Thyroid gland (tissue), 4 donors: ENCODE results near the gene TMEM31. TPM values are rescaled to one million over a fixed set of nuclear protein-coding genes. Genes with fewer than 3 reads are reported as not detected.

Experiments
- DNase-seq, 2 donors: peaks; one replicate each; pipeline ENCODE4 v3.0.0-alpha.2; 2019
- H3K27ac ChIP-seq, 3 donors: fragments of 200-600 bp; sonication (generic); 1 replicate in 2 of 3; 2 replicates in 1 of 3; pipeline ENCODE4 v1.5.1; 2016 to 2019; ENCODE audit warnings: mild to moderate bottlenecking in 1 of 3, moderate library complexity in 1 of 3
- H3K27me3 ChIP-seq: fragments of 200-600 bp; sonication (generic); one replicate; pipeline ENCODE4 v1.5.1; 2019
- H3K36me3 ChIP-seq, 2 donors: fragments of 200-600 bp; sonication (generic); one replicate each; pipeline ENCODE4 v1.5.1; 2016 to 2019
- H3K4me1 ChIP-seq, 2 donors: fragments of 200-600 bp; sonication (generic); one replicate each; pipeline ENCODE4 v1.5.1; 2017 to 2019
- H3K4me3 ChIP-seq, 3 donors: fragments of 200-600 bp; sonication (generic); replicated peaks in 1 of 3; 1 replicate in 2 of 3; 2 replicates in 1 of 3; pipeline ENCODE4 v1.5.1; 2016; ENCODE audit warnings: mild to moderate bottlenecking in 1 of 3
- H3K9me3 ChIP-seq: fragments of 200-600 bp; sonication (generic); one replicate; pipeline ENCODE4 v1.5.1; 2017
- CTCF ChIP-seq, 6 experiments: fragments of 200-600 bp in 3 of 6; fragments of 450-650 bp in 3 of 6; sonication (generic) in 3 of 6; IDR thresholded peaks; one replicate each; pipeline ENCODE4 v1.5.1; 2016 to 2019; ENCODE audit warnings: antibody characterized with exemption in 6 of 6, mild to moderate bottlenecking in 2 of 6, inconsistent platforms in 1 of 6, moderate library complexity in 1 of 6
- POLR2A ChIP-seq, 2 donors: fragments of 450-650 bp; IDR thresholded peaks; one replicate each; pipeline ENCODE4 v1.6.1; 2017; ENCODE audit warnings: antibody characterized with exemption in 2 of 2, mild to moderate bottlenecking in 2 of 2, moderate library complexity in 1 of 2
- WGBS, 2 donors: methylation state at CpG; one replicate each; pipeline ENCODE4 v1.1.5; 2017; 5-methylcytosine and 5-hydroxymethylcytosine counted together
- intact Hi-C: fragments of 100-400 bp; cut with DNase I; formaldehyde crosslinking; loops from one replicate; pipeline ENCODE4 v1.15.1; 2023
- total RNA-seq, 4 donors: library from RNA; depleted of rRNA; stranded (reverse); fragments of >200 nt; gene quantifications; one replicate each; pipeline ENCODE4 v1.2.3, GENCODE V29; 2016

Gene TMEM31
- total RNA-seq, 4 donors from 2014 or later: not detected

GRCh38 chrX:103730147-103730795 lies 19.6 kb downstream of the TMEM31 start:
- Histone ChIP-seq H3K36me3 (no peaks in the 10 kb centered on the region), H3K4me1 (no peaks in the 10 kb centered on the region), H3K27me3 (no peaks in the 10 kb centered on the region), H3K4me3 (no peak overlapping the region), H3K9me3 (no peaks in the 10 kb centered on the region), H3K27ac (no peak overlapping the region)
- no peak for TF ChIP-seq POLR2A (IDR thresholded peaks at IDR 0.05)
- no peak for TF ChIP-seq CTCF (IDR thresholded peaks at IDR 0.05)
- 70 to 79% methylated on average over 3 of the region's 3 CpGs for whole genome bisulfite sequencing, 2 donors
- intact Hi-C loops: no loop called here
- DNase-seq: no peak

DNA sequence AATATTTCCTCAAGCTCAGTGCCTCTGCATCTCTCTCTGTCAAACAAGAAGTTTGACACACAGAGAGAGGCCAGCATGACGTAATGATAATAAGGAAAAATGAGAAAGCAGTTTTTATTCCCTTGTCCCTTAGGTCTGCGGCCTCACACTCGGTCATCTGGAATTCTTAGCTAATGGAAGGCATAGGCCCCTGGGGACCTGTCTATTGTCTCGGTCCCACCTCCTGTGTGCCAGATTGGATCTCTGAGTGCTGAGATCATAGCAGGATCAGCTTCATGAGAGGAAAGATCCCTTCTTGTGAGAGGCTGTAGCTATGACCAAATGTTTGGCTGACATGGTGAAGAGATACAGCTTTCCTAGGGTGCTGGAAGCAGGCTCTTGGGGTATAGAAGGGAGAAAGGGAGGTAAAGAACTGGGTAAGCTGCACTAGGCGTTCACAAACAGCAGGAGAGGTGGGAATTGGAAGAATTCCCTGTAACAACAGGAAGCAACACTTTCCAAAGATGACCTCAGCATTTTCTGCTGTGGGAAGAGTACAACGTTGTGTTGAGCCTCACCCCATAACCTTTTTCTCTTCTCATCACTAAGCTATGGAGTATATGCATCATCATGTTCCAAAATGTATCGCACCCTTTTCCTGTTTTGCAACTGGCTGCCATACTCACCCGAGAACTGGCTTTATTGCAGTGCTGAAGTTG lies 20.2 kb downstream of the TMEM31 start:
- WGBS, 2 donors: 45 to 70% methylated on average over 8 of the region's 8 CpGs
- Histone ChIP-seq H3K27ac (no peak overlapping the region), H3K9me3 (no peaks in the 10 kb centered on the region), H3K27me3 (no peaks in the 10 kb centered on the region), H3K36me3 (no peaks in the 10 kb centered on the region), H3K4me1 (no peaks in the 10 kb centered on the region), H3K4me3 (no peak overlapping the region)
- DNase-seq: no peak
- TF ChIP-seq POLR2A (IDR thresholded peaks at IDR 0.05) (no peak), CTCF (IDR thresholded peaks at IDR 0.05) (no peak)
- intact Hi-C loops: no loop called here

- WGBS, 2 donors: 92 to 100% methylated on average over 1 of the region's 1 CpG
These were observed 22.3 kb downstream of the TMEM31 start for GRCh38 chrX:103733017-103733416.

DNA sequence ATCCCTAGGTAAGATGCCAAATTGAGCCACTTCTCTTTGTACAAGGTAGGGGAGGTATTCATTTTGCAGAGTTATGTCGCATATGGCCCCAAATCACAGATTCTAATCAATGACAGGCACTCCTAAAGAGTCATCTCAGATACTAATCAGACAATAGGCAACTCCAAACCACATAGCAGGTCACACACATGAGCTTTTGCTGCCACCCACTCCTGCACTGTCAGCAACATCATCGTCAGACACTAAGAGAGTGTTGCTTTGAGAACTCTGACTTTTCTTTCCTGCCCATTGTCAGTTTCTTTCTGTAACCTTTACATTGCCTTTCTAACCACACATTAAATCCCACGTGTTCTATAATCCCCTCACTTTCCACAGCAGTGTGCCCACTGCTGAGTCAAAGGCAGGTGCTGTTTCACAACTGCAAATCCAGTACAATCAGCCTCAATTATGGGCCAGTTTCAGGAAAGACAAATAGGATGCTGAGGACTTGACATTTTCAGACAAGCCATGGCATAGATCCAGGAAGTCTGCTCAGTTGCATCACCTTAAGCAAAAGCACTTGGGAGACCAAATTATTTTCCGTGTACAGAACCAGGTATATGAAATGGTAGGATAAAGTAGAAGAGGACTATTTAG lies 23.5 kb downstream of the TMEM31 start:
- no peak for DNase-seq
- Histone ChIP-seq H3K4me1 (no peaks in the 10 kb centered on the region), H3K9me3 (no peaks in the 10 kb centered on the region), H3K4me3 (no peak overlapping the region), H3K36me3 (no peaks in the 10 kb centered on the region), H3K27ac (no peak overlapping the region), H3K27me3 (no peaks in the 10 kb centered on the region)
- WGBS, 2 donors: 53 to 65% methylated on average over 4 of the region's 4 CpGs
- no peak for TF ChIP-seq POLR2A (IDR thresholded peaks at IDR 0.05)
- no peak for TF ChIP-seq CTCF (IDR thresholded peaks at IDR 0.05)
- intact Hi-C loops: no loop called here

More at GRCh38 chrX:103733017-103733416, 22.3 kb downstream of the TMEM31 start:
- Histone ChIP-seq H3K27ac (no peak overlapping the region), H3K4me3 (no peak overlapping the region), H3K4me1 (no peaks in the 10 kb centered on the region), H3K9me3 (no peaks in the 10 kb centered on the region), H3K27me3 (no peaks in the 10 kb centered on the region), H3K36me3 (no peaks in the 10 kb centered on the region)
- TF ChIP-seq CTCF (IDR thresholded peaks at IDR 0.05): no peak
- DNase-seq: no peak
- intact Hi-C loops: no loop called here

GRCh38 chrX:103737696-103738095 lies 27.0 kb downstream of the TMEM31 start:
- H3K27me3 ChIP-seq: no peaks in the 10 kb centered on the region

More at GRCh38 chrX:103737696-103738095, 27.0 kb downstream of the TMEM31 start:
- H3K4me3 ChIP-seq: no peak overlapping the region
- DNase-seq: no peak
- H3K4me1 ChIP-seq: no peaks in the 10 kb centered on the region
- no peaks in the 10 kb centered on the region for H3K36me3 ChIP-seq
- TF ChIP-seq POLR2A (IDR thresholded peaks at IDR 0.05) (no peak), CTCF (IDR thresholded peaks at IDR 0.05) (no peak)
- intact Hi-C loops: no loop called here
- H3K9me3 ChIP-seq: no peaks in the 10 kb centered on the region
- H3K27ac ChIP-seq: no peak overlapping the region
